Glomerular visceral epithelial cell (primary cell): ENCODE results near the gene AAK1.
"Not testable (repeated sequence)": the region's sequence is repeated elsewhere in the genome, so short reads cannot be mapped to it uniquely, and the experiment has no call there.

Source experiments
- DNase-seq: peaks from one replicate; pipeline ENCODE4 v3.0.0-alpha.2; 2016; ENCODE audit errors: extremely low spot score

The AAK1 gene

DNA sequence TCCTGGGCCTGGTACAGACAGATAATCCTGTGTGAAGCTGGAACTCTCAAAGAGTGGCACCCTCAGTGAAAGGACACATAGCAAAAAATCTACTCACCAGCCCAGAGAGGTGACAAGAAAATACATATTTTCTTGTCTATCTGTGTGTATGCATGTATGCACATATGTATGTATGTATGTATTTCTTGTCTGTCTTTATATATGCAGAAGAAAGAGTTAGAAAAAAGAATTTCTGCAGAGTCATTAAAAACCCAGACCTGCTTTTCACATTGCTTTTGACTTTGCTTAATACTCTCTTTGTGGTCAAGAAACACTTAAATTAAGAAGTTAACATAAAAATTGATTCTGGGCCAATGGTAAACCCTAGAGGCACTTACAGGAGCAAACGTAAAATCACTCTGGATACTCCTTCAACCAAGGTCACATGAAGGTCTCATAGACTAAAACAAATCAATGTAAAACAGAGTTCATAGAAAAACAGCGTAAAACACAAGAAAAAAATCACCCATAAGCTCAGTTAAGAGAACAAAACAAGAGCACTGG lies 16.5 kb upstream of the AAK1 start:
- DNase-seq, result no peak

DNA sequence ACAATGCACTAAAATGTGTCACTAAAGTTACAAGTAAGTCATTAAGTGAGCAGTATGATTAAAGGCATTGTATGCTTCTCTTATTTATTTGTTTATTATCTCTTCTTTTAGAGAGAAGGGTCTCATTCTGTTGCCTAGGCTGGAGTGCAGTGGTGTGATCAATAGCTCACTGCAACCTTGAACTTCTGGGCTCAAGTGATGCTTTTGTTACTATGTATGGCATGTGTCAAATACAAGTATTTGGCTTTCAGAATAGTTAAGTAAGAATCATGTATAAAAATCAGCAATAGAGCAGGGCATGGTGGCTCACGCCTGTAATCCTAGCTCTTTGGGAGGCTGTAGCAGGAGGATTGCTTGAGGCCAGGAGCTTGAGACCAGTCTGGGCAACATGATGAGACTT lies 15.8 kb upstream of the AAK1 start:
- no peak for DNase-seq

DNA sequence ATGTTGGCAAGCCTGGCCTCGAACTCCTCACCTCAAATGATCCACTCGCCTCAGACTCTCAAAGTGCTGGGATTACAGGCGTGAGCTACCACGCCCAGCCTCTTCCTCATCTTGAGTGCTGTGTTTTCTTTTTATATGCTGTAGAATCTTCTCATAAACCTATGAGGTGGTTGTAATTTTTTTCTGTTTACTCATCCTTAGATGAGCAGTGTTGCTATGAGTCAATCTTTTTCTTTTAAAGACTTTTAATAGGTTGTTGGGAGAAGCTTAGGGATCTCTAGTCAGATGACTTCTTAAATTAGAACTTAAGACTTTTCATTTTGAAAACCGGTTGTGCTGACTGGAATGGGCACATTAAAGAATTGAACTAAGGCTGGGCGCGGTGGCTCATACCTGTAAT lies 8.7 kb upstream of the AAK1 start:
- peak; percentile 51 for DNase-seq

GRCh38 chr2:69647196-69647595 lies 3.7 kb upstream of the AAK1 start:
- DNase-seq, result not testable (repeated sequence)

- DNase-seq, result no peak
Measured at GRCh38 chr2:69646714-69647113, 3.2 kb upstream of the AAK1 start.

DNA sequence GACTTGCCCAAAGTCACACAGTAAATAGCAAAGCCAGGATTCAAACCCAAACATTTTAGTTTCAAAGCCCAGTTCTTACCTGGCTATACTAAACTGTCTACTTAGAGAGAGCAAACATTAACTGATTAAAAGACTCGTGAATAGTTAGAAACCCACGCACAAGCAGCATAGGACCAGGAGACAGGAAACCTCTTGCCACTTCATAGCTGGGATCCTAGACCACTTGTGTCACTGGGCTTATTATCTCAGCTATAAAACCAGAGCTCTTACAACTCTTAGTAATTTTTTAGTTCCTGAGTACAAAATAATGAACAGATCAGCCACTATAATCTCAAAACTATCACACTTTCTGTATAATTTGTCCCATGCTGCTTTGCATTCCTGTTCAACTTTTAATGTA lies 2.4 kb upstream of the AAK1 start:
- no peak for DNase-seq

- DNase-seq, result no peak
Measured at GRCh38 chr2:69645031-69645431, 1.5 kb upstream of the AAK1 start.

DNA sequence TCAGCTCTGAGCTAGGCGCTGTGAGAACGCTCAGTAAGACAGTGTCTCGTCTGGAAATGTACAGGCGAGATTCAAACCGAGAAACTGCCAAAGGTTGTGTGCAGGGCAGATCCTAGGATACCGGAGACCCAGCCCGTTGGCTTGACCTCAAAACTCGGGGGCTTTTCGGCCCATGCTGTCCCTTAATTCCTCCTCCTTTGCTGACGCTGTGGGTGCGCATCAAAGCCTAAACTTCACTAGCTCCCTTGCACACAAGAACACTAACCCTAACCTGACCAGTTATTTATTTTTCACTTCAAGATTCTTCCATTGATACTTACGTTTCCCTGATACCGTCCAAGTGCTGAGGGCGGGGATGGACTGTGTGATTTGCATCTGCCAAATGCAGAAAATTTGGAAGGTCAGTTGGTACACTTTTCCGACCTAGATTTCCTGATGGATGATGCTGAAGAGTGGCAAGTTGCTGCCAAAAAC lies 1.0 kb upstream of the AAK1 start:
- DNase-seq, result no peak

GRCh38 chr2:69642709-69643601 lies 584 bp downstream of the AAK1 start:
- peak; percentile 61 for DNase-seq

GRCh38 chr2:69641887-69642708 lies 1.4 kb downstream of the AAK1 start:
- DNase-seq, result no peak

- no peak for DNase-seq
Measured at GRCh38 chr2:69641471-69641870, 2.1 kb downstream of the AAK1 start.

DNA sequence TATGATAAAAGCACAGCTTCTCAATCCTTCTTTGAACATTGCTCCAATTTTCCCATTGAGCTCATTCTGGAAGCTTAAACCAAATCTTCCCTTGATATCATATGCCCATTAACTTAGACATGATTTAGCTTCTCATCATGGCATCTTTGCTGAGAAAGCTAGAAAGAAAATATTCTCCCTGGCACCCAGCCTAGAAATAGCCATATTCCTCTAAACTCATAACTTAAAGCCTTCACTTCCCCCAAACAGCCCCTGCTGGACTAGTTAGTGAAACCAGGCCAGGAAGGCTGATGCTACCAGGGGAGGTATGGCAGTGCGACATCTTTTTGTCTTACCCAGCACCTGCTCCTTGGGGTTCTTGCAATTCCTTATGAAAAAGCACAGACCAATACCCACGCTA lies 4.3 kb downstream of the AAK1 start:
- DNase-seq, result no peak

DNA sequence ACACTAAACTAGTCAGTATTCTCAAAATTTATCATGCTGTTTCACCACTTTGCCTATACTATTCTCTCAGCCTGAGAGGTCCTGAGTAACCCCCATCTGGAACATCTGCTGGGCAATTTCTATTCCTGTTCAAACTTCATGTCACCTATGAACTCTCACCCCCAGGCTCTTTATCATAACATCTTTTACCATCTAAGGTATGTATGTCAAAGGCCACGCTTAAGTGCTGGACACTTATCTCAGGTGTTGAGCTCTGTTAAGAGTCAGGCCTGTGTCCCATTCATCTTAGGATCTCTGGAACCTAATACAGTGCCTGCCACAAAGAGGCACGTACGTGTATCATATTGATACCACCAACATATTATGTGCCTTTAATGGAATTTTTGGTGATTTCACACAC lies 4.9 kb downstream of the AAK1 start:
- DNase-seq, result no peak

GRCh38 chr2:69637923-69638322 lies 5.6 kb downstream of the AAK1 start:
- DNase-seq, result no peak

GRCh38 chr2:69636395-69636794 lies 7.1 kb downstream of the AAK1 start:
- DNase-seq, result no peak

- no peak for DNase-seq
Measured at GRCh38 chr2:69635432-69635831, 8.1 kb downstream of the AAK1 start.

DNA sequence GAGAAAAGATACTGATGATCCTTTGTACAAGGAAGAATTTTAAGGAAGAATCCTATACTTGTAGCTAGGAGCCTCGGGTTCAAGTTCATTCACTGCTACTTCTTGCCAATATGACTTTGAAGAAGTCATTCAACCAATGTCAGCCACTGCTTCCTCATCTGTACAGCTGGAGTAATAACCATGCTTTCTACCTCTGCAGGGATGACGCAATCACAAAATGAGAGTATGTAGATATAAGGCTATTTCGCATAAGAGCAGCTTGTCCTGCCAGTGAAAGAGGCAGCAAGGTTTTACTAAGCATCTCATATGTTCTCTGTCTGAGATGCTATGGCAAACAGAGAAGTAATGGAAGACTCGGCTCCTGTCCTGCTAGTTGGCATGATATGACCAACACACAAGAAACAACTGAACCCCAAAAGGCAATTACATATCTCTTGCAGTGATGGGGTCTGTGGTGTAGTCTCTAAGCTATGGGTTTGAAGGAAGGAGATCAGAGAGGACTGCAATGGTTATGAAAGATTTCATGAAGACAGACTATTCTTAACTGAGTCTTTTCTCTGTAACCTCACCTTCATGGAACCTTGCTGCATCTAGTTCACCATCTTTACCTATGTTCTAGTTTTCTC lies 9.2 kb downstream of the AAK1 start:
- no peak for DNase-seq

GRCh38 chr2:69631402-69631801 lies 12.1 kb downstream of the AAK1 start:
- no peak for DNase-seq

DNA sequence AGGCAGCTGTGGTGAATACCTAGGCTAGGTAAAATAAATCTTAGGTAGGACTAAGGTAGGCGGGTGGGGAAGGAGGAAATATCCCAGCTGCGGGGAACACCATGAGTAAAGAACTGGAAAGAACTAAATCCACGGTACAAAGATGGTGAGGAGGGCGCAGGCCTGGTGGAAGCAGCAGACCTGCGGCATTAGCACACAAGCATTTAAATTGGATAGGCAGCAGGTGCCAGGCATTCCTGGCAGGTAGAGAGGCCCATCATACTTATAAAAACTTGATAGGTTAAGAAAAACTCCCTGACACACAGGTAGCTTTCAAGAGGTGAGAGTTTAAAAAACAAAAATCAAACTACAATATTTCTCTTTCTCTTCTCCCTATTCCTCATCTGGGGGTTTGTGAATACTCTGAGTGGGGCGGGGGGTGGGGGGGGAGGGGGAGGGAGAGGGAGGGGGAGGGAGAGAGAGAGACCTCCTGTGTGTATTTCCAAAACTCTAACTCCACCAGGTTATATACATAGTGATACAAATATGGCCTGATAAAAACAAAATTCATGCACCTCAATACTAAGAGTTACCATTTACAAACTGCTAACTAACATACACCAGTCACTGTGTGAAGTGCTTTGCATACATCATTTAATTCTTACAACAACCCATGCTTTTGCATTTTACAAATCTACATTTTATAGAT lies 13.5 kb downstream of the AAK1 start:
- no peak for DNase-seq

- no peak for DNase-seq
Measured at GRCh38 chr2:69628325-69629021, 15.1 kb downstream of the AAK1 start.
